ENCODE measurements around the gene MBNL1. TPM values are rescaled to one million over a fixed set of nuclear protein-coding genes. Genes with fewer than 3 reads are reported as not detected.

MBNL1 gene
- total RNA-seq, 1 donor from 2014 or later: 69.4 TPM

DNA sequence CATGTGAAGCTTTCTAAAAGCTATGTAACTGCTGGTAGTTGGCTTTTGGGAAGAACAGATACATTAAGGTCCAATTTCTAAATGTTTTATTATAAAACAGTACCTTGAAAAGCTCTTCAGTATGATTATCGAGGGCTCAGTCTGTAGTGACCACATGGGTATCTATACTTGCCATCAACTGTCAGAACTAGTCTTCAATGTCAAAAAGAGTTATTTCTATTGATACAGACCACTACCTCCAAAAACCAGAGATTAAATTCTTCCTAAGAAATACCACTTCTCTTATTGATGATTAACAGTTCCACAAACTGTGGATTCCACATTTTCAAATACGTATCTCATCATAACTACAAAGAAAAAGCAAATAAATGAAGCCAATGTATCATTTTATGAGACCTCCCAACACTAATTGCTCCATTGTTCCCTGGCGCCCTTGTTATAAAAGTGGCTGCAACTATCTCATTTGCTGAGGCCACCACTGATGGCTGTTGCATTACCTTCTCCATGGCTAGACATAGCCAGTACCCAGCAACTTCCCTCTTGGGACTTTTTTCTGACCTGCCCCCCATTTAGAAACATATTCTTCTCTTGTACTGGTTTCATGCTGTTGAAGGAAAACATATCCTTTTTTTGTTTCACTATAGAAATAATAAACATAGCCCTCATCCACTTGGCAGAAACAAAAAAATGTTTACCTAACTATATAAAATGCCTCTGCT is 33.9 kb upstream of the MBNL1 start:
- Mint-ChIP-seq H3K27me3 (no peaks in the 10 kb centered on the region), H3K4me1 (ENCODE audit: unreplicated experiment) (peaks cover 8% of the 10 kb centered on the region), H3K4me3 (no peak overlapping the region), H3K27ac (no peak overlapping the region), H3K9me3 (no peaks in the 10 kb centered on the region), H3K36me3 (no peaks in the 10 kb centered on the region)
- no peak for DNase-seq (ENCODE audit: extremely low spot score, unreplicated experiment)
- TF ChIP-seq, protein P1, sequence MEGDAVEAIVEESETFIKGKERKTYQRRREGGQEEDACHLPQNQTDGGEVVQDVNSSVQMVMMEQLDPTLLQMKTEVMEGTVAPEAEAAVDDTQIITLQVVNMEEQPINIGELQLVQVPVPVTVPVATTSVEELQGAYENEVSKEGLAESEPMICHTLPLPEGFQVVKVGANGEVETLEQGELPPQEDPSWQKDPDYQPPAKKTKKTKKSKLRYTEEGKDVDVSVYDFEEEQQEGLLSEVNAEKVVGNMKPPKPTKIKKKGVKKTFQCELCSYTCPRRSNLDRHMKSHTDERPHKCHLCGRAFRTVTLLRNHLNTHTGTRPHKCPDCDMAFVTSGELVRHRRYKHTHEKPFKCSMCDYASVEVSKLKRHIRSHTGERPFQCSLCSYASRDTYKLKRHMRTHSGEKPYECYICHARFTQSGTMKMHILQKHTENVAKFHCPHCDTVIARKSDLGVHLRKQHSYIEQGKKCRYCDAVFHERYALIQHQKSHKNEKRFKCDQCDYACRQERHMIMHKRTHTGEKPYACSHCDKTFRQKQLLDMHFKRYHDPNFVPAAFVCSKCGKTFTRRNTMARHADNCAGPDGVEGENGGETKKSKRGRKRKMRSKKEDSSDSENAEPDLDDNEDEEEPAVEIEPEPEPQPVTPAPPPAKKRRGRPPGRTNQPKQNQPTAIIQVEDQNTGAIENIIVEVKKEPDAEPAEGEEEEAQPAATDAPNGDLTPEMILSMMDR (conservative IDR thresholded peaks at IDR 0.05): no peak

DNA sequence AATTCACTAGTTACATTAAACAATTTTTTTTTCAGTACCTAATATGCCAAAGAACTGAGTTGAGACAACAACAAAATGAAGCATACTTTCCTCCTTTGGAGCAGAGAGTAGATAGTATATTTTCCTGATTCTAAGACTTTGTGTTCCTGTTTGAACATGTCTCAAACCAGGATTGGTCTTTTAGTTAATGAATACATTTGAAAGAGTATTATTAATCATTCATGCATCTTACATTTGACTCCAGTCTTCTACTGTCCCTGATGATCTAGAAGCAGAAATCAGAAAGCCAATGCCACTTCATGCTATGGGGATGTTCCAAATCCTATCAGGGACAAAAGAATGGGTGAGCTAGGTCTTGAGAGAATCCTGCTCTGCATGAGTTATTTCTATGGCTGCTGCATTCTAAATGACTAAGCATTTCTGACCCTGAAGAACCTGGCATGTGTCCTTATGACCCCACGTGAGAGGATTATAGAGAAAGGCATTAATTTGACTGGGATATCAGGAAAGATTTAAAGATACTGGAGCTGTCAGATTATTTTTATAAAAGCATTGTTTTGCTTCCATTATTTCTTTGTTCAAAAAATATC is 32.9 kb upstream of the MBNL1 start:
- H3K9me3 Mint-ChIP-seq: no peaks in the 10 kb centered on the region
- H3K4me3 Mint-ChIP-seq: no peak overlapping the region
- H3K36me3 Mint-ChIP-seq: no peaks in the 10 kb centered on the region
- H3K27me3 Mint-ChIP-seq: no peaks in the 10 kb centered on the region
- H3K27ac Mint-ChIP-seq: no peak overlapping the region
- no peak for DNase-seq (ENCODE audit: extremely low spot score, unreplicated experiment)
- TF ChIP-seq, protein P1 (conservative IDR thresholded peaks at IDR 0.05): no peak
- H3K4me1 Mint-ChIP-seq (ENCODE audit: unreplicated experiment): peaks cover 8% of the 10 kb centered on the region

DNA sequence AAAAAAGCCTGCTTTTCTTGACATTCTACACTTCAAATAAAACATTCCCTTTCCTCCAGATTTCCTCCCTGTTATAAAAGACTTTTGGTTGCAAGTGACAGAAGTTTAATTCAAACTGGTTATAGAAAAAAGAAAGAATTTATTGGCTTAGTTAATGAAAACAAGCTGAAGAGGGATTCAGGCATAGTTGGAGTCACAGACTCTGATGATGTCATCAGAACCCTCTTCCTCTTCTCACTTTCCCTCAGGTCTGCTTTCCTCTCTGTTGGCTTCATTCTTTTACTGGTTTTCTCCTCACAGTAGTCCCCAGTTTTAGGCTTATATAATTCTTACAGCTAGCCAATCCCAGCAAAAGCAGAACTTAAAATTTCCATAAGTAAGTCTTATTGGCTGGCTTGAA is 32.0 kb upstream of the MBNL1 start:
- Mint-ChIP-seq H3K27me3 (no peaks in the 10 kb centered on the region), H3K36me3 (no peaks in the 10 kb centered on the region), H3K4me3 (no peak overlapping the region), H3K9me3 (no peaks in the 10 kb centered on the region), H3K4me1 (ENCODE audit: unreplicated experiment) (peaks cover 8% of the 10 kb centered on the region), H3K27ac (peak overlapping the region; percentile 55)
- DNase-seq (ENCODE audit: extremely low spot score, unreplicated experiment): no peak
- TF ChIP-seq, protein P1 (conservative IDR thresholded peaks at IDR 0.05): no peak

DNA sequence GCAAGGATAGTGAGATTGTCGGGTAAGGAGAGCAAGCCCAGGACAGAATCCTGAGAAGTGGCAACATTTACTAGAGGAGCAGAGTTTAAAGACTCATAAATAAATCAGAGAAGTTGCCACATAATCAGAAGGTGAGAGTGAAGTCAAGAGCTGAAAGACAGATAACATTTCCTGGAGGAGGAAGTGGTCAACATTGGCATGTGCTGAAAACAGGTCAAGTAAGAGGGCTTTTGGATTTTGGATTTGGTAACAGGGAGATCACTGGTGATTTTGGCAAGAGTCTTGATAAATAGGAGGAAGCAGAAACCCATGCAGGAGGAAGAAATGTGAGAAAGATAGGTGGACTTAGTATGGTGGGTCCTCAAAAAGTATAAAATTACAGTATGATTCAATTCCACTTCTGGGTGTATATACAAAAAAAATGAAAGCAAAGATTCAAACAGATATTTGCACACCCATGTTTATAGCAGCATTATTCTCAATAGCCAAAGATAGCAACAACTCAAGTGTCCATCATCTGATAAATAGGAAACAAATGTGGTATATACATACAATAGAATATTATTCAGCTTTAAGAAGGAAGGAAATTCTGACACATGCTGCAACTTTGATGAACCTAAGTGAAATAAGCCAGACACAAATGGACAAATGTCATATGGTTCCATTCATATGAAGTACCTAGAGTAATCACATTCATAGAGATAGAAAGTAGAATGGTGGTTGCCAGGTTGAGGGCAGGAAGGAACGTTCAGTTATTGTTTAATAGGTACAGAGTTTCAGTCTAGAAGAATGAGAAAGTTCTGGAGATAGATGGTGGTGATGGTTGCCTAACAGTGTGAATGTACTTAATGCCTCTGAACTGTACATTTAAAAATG is 27.3 kb upstream of the MBNL1 start:
- no peaks in the 10 kb centered on the region for H3K36me3 Mint-ChIP-seq
- TF ChIP-seq, protein P1 (conservative IDR thresholded peaks at IDR 0.05): no peak
- peaks cover 4% of the 10 kb centered on the region for H3K4me1 Mint-ChIP-seq (ENCODE audit: unreplicated experiment)
- H3K27me3 Mint-ChIP-seq: no peaks in the 10 kb centered on the region
- no peak for DNase-seq (ENCODE audit: extremely low spot score, unreplicated experiment)
- H3K9me3 Mint-ChIP-seq: no peaks in the 10 kb centered on the region
- H3K4me3 Mint-ChIP-seq: no peak overlapping the region
- H3K27ac Mint-ChIP-seq: no peak overlapping the region

DNA sequence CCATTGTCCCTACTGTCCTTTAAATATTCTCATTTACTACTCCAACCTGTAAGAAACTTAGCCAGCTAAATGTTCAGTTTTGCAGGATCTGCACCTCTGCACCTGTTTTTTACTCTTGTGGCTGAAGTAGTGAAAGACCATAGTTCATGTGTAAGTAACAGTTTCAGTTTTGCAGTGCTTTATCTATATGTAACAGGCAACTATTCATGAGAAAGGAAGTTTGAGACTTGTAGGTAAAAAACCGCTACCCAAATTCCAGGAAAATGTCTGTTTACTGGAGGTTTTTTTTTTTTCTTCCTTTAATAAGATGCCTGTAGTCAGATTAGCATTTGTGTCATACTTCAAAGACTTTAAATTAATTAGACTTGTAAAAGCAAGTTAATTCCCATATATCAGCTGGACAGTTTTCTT is 25.4 kb upstream of the MBNL1 start:
- H3K4me1 Mint-ChIP-seq (ENCODE audit: unreplicated experiment): no peaks in the 10 kb centered on the region
- H3K9me3 Mint-ChIP-seq: no peaks in the 10 kb centered on the region
- H3K27ac Mint-ChIP-seq: no peak overlapping the region
- DNase-seq (ENCODE audit: extremely low spot score, unreplicated experiment): no peak
- no peaks in the 10 kb centered on the region for H3K36me3 Mint-ChIP-seq
- no peaks in the 10 kb centered on the region for H3K27me3 Mint-ChIP-seq
- no peak overlapping the region for H3K4me3 Mint-ChIP-seq
- TF ChIP-seq, protein P1 (conservative IDR thresholded peaks at IDR 0.05): no peak

Data from type B pancreatic cell (in vitro differentiated cells).